ENCODE measurements around the gene POU6F2.

- TF ChIP-seq CTCF (IDR thresholded peaks at IDR 0.05 in 4 of 5, conservative IDR thresholded peaks at IDR 0.05 in 1 of 5) = no peak
- TF ChIP-seq POLR2A (IDR thresholded peaks at IDR 0.05) = no peak
These were observed 149.3 kb downstream of the POU6F2 start for GRCh38 chr7:39127058-39127457.
